Stimulated activated CD8-positive, alpha-beta memory T cell treated with anti-CD3 and anti-CD28 coated beads, Interleukin-4, amount 100 ng/mL, for 1 hour (primary cell): ENCODE data around the gene ANKRD60.

Experiments
- DNase-seq, 2 donors: peaks; one replicate each; pipeline ENCODE4 v3.0.0-alpha.2; 2020; ENCODE audit warnings: low read depth in 2 of 2, low spot score in 1 of 2

Gene ANKRD60

DNA sequence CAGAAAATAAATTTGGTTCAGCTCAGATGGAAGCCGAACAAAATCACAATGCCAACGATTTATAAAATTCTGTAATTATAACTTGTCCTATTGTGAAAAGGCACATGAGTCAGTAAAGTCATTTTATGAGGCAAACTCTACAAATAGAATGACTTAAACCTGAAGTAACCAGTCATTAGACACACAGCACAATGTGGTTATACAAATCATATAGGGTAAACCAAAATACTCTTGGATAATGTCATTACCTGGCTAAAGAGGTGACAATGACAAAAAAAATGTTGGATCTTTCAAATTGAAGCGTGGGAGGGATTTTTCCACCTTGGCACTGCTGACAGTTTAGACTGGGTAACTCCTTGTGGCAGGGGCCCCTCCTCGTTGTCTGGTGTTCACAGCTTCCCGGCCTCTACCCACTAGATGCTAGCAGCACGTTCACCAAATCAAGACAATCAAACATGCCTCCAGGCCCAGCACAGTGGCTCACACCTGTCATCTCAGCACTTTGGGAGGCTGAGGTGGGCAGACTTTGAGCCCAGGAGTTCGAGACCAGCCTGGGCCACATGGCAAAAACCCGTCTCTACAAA lies 5.0 kb downstream of the ANKRD60 start:
- no peak for DNase-seq

- DNase-seq: no peak
Observed at GRCh38 chr20:58222446-58222845, 6.0 kb downstream of the ANKRD60 start.

GRCh38 chr20:58219342-58219700 lies 9.1 kb downstream of the ANKRD60 start:
- DNase-seq: no peak

GRCh38 chr20:58218665-58219341 lies 9.7 kb downstream of the ANKRD60 start:
- DNase-seq: no peak

GRCh38 chr20:58216334-58216733 lies 12.1 kb downstream of the ANKRD60 start:
- no peak for DNase-seq

DNA sequence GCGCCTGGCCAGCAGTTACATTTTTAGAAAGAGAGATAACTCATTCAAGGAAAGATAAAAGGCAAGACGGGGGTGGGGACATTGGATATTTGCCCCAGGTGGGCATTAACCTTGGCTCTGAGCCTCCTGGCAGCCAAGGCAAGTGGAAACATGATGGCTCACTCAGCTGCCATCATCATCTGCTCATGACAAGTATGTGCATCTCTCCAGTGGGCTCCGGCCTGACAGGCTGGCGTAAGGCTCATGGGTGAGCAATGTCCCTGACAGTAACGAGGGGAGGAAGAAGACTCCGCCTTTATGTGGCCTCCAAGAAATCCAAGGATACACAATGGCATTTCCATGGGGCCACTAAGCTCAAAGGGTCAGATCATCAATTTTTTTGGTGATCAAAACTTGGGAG lies 13.3 kb downstream of the ANKRD60 start:
- no peak for DNase-seq

- DNase-seq: no peak
Observed at GRCh38 chr20:58214310-58214709, 14.1 kb downstream of the ANKRD60 start.

DNA sequence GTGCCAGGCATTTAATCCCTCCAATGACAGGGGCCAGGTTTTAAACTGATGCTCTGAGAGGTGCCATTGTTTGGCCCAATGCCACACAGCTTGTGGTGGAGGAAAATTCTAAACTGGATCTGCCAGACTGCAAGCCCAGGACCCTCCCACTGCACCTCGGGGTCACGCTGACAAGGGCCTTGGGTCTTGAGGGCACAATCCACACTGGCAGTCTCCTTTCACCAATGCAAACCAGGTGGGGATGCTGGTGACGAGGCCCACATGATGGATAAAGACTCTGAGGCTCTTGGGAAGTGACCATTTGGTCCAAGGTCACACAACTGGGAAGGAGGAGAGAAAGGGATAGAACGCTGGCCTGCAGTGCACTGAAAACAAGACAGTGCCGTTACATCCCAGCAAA lies 14.7 kb downstream of the ANKRD60 start:
- DNase-seq: no peak

DNA sequence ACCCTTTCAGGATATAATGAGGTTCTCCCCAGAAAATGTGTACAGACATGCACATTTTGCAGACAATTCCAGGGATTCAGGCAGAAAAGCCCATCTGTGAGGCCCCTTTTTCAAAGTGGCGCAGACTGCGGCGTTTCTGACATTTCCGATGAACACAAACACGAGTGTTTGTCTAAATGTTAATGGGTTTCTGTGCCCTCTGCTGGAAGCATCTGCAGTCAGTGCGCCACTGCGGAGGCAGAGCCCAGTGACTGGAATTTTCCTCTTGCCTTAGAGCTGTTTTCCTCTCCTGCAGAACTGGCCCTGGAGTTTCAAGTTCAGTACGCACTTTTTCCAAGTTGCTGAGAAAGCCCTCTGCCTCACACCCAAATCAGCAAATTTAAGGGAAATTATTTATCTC lies 15.3 kb downstream of the ANKRD60 start:
- DNase-seq: no peak

DNA sequence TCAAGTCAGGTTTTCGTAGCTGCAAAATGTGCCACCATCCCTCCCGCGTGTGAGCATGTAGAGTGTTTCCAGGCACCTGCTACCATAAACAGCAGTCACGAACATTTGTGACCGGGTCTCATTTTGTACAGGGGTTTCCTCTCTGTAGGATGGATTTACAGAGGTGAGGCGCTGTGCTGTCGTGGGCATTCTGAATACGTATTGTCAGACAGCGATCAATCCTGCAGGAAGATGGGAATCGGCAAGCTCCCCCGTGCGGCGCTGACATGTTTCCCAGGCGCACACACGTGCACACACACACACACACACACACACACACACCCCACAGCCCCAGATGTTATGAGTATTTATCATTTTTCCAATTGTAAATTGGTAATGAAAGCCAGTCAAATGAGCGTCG lies 15.8 kb downstream of the ANKRD60 start:
- no peak for DNase-seq

GRCh38 chr20:58210398-58210747 lies 18.1 kb downstream of the ANKRD60 start:
- DNase-seq: no peak

GRCh38 chr20:58209652-58210397 lies 18.6 kb downstream of the ANKRD60 start:
- DNase-seq: peak; percentile 80 to 84

GRCh38 chr20:58208944-58209343 lies 19.5 kb downstream of the ANKRD60 start:
- DNase-seq: no peak

- DNase-seq: no peak
Observed at GRCh38 chr20:58205850-58206249, 22.6 kb downstream of the ANKRD60 start.

DNA sequence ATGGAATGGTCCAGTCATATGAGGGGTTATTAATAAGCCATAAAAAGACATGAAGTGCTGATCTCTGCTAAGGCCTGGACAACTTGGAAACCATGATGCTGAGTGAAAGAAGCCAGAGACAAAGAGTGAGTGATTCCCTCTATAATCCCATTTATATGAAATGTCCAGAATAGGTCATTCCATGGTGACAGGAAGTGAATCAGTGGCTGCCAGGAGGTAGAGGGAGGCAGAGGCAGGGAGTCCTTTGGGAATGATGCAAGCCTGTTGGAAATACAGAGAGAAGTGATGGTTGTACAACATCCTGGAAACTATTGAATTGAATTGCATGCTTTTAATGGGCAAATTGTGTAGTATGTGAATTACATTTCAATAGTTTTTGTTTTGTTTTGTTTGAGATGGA lies 26.4 kb downstream of the ANKRD60 start:
- no peak for DNase-seq

- no peak for DNase-seq
Observed at GRCh38 chr20:58201616-58202015, 26.8 kb downstream of the ANKRD60 start.

DNA sequence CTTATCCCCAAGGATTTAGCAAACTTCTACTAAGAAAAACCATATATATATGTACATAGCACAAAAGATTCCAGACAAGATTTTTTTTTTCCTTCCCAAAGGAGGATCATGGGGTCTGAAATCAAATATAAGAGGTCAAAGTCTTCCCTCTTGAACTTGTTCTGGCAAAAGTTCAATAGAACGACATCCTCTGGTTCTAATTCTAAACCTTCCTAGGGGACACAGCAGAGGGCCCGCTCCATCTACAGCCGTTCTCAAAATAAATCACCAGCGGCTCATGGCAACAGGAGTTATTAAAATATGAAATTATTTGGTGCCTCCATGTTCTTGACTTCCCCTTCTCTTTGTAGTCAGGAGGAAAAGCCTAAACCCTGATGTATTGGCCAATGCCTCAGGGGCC lies 29.0 kb downstream of the ANKRD60 start:
- no peak for DNase-seq

DNA sequence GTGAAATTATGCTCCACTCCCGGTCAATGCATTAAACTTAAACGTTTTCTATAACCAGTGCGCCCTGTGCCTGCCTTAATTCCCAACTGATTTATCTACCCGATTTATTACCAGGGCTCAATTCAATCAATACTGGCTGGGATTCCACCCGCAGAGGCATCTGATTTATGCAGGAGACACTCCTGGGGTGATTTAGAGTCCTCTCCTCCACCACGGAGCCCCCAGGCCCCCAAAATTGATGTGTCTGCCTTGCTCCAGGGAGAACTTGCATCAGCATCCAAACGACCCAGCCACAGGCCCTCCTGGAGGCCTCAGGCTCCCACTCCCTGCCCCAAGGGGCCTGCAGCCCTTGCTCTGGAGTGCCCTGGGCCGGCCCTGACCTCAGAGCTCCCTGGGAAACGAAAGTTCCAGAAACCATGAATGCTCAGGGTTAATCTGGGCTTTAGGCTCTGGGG lies 29.5 kb downstream of the ANKRD60 start:
- no peak for DNase-seq

DNA sequence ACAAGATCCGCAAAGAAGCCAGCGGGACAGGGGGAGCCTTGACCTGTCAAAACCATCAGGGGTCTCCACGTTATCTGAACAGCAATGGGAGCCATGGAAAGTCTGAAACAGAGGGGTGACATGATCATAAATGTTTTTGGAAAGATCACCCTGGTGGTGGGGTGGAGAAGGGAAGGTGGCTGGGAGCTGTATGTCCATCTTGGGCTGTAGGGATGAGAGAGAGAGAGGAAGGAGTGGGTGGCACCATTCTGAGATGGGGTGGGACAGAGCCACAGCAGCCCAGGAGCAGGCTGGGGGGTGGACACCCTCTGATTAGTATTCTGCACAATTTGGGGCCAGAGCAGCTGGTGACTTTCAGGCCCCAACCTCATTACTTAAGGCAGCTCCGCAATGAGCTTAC lies 30.1 kb downstream of the ANKRD60 start:
- no peak for DNase-seq

- no peak for DNase-seq
Observed at GRCh38 chr20:58197185-58197469, 31.3 kb downstream of the ANKRD60 start.

DNA sequence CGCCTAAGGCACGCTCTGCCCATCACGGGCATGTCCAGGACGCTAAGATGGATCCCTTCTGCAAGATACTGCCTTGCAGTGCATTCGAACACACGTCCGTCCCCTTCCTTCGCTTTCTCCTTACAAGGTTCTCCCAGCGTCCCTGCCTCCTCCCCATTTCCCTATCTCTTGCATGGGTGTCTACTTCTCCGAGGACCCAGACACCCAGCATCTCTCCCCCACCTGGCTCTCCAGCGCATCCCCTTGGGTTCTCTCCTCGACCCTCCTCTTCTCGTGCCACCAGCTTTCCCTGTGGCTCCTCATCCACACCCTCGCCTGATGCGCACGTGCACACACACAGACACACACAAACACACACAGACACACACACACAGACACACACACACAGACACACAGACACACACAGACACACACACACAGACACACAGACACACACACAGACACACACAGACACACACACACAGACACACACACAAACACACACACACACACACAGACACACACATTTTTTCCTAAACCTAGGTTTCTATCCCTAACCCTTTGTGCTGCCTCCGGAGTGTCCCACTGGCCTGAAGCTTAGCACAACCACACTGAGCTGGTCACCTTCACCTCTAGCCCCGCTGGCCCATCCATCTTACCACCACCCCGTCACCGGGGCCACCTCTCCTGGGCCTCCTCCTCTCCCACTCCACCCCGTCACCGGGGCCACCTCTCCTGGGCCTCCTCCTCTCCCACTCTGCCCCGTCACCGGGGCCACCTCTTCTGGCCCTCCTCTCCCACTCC lies 31.9 kb downstream of the ANKRD60 start:
- DNase-seq: no peak

DNA sequence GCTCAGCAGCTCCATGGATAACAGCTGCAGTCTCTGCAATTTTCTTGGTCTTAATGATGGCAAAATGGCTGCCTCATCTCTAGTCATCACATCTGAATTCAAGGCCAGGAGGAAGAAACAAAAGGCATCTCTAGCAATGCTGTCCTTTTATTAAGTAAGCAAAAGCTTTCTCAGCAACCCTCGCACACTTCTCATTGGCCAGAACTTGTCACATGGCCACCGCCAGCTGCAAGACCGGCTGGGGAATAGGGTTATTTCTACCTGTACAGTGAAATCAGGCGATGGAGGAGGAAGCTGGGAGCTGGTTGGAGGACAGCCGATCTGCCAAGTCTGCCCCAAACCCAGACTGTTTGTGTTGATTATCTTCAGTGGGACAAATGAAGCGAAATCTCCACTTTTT lies 33.4 kb downstream of the ANKRD60 start:
- DNase-seq: no peak
